ENCODE results near the gene PPCS. TPM values are rescaled to one million over a fixed set of nuclear protein-coding genes. Genes with fewer than 3 reads are reported as not detected.
"Not testable (repeated sequence)": the region's sequence is repeated elsewhere in the genome, so short reads cannot be mapped to it uniquely, and the experiment has no call there.

The PPCS gene
- polyA plus RNA-seq, 1 experiment, result 27.1 TPM

DNA sequence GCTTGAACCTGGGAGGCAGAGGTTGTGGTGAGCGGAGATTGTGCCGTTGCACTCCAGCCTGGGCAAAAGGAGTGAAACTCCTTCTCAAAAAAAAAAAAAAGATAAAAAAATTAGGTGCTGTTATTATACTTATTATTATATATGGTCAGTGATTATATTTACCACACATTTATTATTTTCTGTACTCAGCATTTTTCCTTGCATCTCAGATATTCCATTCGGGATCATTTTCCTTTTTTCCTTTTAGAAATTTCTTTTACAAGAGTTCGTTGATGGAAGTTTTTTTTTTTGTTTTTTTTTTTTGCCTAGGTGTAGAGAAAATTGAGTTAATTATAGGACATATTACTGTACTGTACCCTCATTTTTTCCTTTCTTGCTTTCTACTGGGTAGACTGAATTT lies 20.3 kb downstream of the PPCS start:
- POLR2A ChIA-PET, result no interaction called here
- H3K4me3 ChIP-seq (ENCODE audit: low read depth, low read length), result no peak overlapping the region
- CTCF ChIA-PET, result no interaction called here
- H3K36me3 ChIP-seq (ENCODE audit: control insufficient read depth, insufficient read depth, low read length), result no peaks in the 10 kb centered on the region
- H3K27me3 ChIP-seq (ENCODE audit: control insufficient read depth, insufficient read depth, low read length), result no peaks in the 10 kb centered on the region
- DNase-seq (ENCODE audit: low read depth), result no peak
- TF ChIP-seq, protein P1, sequence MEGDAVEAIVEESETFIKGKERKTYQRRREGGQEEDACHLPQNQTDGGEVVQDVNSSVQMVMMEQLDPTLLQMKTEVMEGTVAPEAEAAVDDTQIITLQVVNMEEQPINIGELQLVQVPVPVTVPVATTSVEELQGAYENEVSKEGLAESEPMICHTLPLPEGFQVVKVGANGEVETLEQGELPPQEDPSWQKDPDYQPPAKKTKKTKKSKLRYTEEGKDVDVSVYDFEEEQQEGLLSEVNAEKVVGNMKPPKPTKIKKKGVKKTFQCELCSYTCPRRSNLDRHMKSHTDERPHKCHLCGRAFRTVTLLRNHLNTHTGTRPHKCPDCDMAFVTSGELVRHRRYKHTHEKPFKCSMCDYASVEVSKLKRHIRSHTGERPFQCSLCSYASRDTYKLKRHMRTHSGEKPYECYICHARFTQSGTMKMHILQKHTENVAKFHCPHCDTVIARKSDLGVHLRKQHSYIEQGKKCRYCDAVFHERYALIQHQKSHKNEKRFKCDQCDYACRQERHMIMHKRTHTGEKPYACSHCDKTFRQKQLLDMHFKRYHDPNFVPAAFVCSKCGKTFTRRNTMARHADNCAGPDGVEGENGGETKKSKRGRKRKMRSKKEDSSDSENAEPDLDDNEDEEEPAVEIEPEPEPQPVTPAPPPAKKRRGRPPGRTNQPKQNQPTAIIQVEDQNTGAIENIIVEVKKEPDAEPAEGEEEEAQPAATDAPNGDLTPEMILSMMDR (IDR thresholded peaks at IDR 0.05; ENCODE audit: insufficient read depth, low read depth, low read length), result no peak

DNA sequence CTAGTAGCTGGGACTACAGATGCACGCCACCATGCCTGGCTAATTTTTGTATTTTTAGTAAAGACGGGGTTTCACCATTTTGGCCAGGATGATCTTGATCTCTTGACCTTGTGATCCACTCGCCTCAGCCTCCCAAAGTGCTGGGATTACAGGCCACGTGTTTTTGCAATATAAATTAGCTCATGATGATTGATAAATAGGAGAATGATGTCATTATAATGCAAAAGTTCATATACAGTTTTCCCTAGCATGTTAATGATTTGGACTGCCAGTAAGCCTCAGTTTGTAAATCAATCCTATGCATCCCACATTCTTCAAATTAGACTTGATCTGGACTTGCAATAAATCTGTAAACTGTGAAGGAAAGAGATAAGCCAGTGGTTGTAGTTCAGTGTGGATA lies 21.0 kb downstream of the PPCS start:
- CTCF ChIA-PET; DNase-seq (ENCODE audit: low read depth); H3K27me3 ChIP-seq (ENCODE audit: control insufficient read depth, insufficient read depth, low read length); POLR2A ChIA-PET; H3K4me3 ChIP-seq (ENCODE audit: low read depth, low read length); H3K36me3 ChIP-seq (ENCODE audit: control insufficient read depth, insufficient read depth, low read length): not testable (repeated sequence)

DNA sequence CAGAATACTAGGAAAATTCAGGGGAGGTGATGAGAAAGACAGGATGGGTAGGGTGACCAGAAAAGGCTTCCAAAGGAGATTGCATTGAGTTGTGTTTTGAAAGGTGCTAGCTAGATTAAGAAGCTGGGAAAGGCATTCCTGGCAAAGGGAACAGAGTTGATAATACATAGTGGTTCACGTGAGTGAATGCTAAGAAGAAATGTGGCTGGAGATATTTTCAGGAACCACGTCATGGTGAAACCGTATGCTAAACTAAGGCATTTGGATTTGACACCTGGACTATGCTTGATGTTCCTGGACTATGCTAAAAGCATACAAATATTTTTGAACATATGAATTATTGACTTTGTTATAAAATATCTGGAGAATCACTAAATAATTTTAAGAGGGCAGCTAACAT lies 21.4 kb downstream of the PPCS start:
- no peaks in the 10 kb centered on the region for H3K36me3 ChIP-seq (ENCODE audit: control insufficient read depth, insufficient read depth, low read length)
- H3K27me3 ChIP-seq (ENCODE audit: control insufficient read depth, insufficient read depth, low read length), result no peaks in the 10 kb centered on the region
- DNase-seq (ENCODE audit: low read depth), result no peak
- no peak overlapping the region for H3K4me3 ChIP-seq (ENCODE audit: low read depth, low read length)
- ChIA-PET POLR2A (no interaction called here), CTCF (no interaction called here)
- TF ChIP-seq, protein P1 (IDR thresholded peaks at IDR 0.05; ENCODE audit: insufficient read depth, low read depth, low read length), result no peak

DNA sequence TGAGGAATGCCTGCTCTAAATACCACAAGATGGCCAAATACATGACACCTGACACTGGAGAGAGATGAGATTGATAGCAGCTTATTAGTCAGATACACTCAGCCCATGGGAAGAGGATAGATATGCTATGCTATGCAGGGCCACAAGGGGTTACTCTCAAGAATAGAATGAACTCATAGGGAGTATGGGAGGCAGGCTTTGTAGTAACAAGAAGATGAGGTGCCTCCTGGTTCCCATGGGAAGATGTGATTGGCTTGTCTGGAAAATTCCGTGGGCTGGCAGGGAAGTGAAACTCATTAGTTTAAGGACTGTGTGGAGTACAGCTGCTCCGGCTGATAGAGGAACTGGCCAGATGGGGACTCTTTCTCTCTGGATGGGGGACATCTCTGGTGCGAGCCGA lies 23.3 kb downstream of the PPCS start:
- DNase-seq (ENCODE audit: low read depth), result no peak
- TF ChIP-seq, protein P1 (IDR thresholded peaks at IDR 0.05; ENCODE audit: insufficient read depth, low read depth, low read length), result 0 out of 2 replicates have a peak, but pooled peaks have one; percentile 22
- ChIA-PET CTCF (no interaction called here), POLR2A (no interaction called here)
- Histone ChIP-seq H3K4me3 (ENCODE audit: low read depth, low read length) (no peak overlapping the region), H3K27me3 (ENCODE audit: control insufficient read depth, insufficient read depth, low read length) (no peaks in the 10 kb centered on the region), H3K36me3 (ENCODE audit: control insufficient read depth, insufficient read depth, low read length) (no peaks in the 10 kb centered on the region)

DNA sequence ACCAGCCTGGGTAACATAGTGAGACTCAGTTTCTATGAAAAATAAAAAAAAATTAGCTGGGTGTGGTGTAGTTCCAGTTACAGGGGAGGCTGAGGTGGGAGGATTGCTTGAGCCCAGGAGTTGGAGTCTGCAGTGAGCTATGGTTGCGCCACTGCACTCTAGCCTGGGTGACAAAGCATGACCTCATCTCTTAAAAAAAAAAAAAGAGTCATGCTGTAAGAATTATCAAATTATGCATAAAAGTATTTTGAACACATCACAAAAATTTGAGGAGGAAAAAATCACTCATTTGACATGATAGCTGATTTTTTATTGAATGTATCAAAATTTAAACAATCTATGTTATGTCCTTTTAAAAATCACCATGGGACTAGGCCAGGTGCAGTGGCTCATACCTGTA lies 24.6 kb downstream of the PPCS start:
- CTCF ChIA-PET, result interaction anchor here (1.0 kb wide), 1 partner anchor 11 kb away, joined by 5 read pairs; no protein-coding TSS in a partner anchor
- no peak for DNase-seq (ENCODE audit: low read depth)
- TF ChIP-seq, protein P1 (IDR thresholded peaks at IDR 0.05; ENCODE audit: insufficient read depth, low read depth, low read length), result no peak

DNA sequence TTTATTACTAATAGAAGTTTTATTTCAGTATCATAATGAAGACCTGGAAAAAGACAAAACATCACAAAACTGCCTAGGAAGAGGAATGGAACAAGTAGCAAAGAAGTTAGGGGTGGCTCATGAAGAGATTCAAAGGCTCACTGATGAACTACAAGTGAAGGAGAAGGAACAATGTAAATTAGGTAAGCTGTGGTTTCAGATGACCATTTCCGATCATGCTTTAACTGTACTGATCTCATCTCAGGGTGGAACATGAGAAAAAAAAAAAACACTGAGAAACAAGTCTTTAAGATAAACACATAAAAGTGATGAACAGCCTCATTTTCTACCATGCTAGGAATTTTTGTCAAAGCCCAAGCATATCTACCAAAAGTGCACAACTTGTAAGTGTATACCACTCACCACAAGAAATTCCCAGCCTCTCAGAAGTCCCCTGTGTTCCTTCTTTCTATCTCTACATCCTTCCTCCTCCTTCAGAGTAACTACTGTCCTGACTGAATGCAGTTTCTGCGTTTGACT lies 26.4 kb downstream of the PPCS start:
- POLR2A ChIA-PET, result no interaction called here
- Histone ChIP-seq H3K4me3 (ENCODE audit: low read depth, low read length) (no peak overlapping the region), H3K36me3 (ENCODE audit: control insufficient read depth, insufficient read depth, low read length) (no peaks in the 10 kb centered on the region), H3K27me3 (ENCODE audit: control insufficient read depth, insufficient read depth, low read length) (no peaks in the 10 kb centered on the region)
- DNase-seq (ENCODE audit: low read depth), result no peak
- CTCF ChIA-PET, result no interaction called here
- TF ChIP-seq, protein P1 (IDR thresholded peaks at IDR 0.05; ENCODE audit: insufficient read depth, low read depth, low read length), result no peak

More for the DNA sequence above, 24.6 kb downstream of the PPCS start:
- POLR2A ChIA-PET, result no interaction called here
- no peaks in the 10 kb centered on the region for H3K27me3 ChIP-seq (ENCODE audit: control insufficient read depth, insufficient read depth, low read length)
- no peak overlapping the region for H3K4me3 ChIP-seq (ENCODE audit: low read depth, low read length)
- H3K36me3 ChIP-seq (ENCODE audit: control insufficient read depth, insufficient read depth, low read length), result no peaks in the 10 kb centered on the region
